NCI-H1930 (cell line): ENCODE measurements around the gene RASL10B.

Source experiments
- DNase-seq, 2 experiments: peaks; one replicate each; lab custom pipeline; 2025; lab: John Stamatoyannopoulos, UW

Gene RASL10B

GRCh38 chr17:35717475-35717874, 14.0 kb upstream of the RASL10B start:
- DNase-seq = no peak

- DNase-seq = no peak
Measured at GRCh38 chr17:35723735-35724134, 7.7 kb upstream of the RASL10B start.

GRCh38 chr17:35725058-35725457, 6.4 kb upstream of the RASL10B start:
- DNase-seq = no peak

- no peak for DNase-seq
Measured at GRCh38 chr17:35725802-35726126, 5.7 kb upstream of the RASL10B start.

- DNase-seq = no peak
Measured at GRCh38 chr17:35726127-35726952, 5.1 kb upstream of the RASL10B start.

GRCh38 chr17:35726953-35727460, 4.4 kb upstream of the RASL10B start:
- no peak for DNase-seq

- no peak for DNase-seq
Measured at GRCh38 chr17:35727635-35728034, 3.8 kb upstream of the RASL10B start.

- DNase-seq = no peak
Measured at GRCh38 chr17:35728551-35728950, 2.9 kb upstream of the RASL10B start.

GRCh38 chr17:35729405-35729833, 2.0 kb upstream of the RASL10B start:
- no peak for DNase-seq

- no peak for DNase-seq
Measured at GRCh38 chr17:35730400-35731005, 936 bp upstream of the RASL10B start.

GRCh38 chr17:35731917-35732805, 722 bp downstream of the RASL10B start:
- no peak for DNase-seq

- no peak for DNase-seq
Measured at GRCh38 chr17:35732806-35733136, 1.3 kb downstream of the RASL10B start.

- no peak for DNase-seq
Measured at GRCh38 chr17:35733366-35733765, 1.9 kb downstream of the RASL10B start.

- DNase-seq = no peak
Measured at GRCh38 chr17:35734396-35734795, 3.0 kb downstream of the RASL10B start.

GRCh38 chr17:35735036-35735805, 3.8 kb downstream of the RASL10B start:
- DNase-seq = no peak

- DNase-seq = no peak
Measured at GRCh38 chr17:35736236-35736635, 4.8 kb downstream of the RASL10B start.

- DNase-seq = no peak
Measured at GRCh38 chr17:35738519-35739133, 7.2 kb downstream of the RASL10B start.

GRCh38 chr17:35740216-35740615, 8.8 kb downstream of the RASL10B start:
- DNase-seq = no peak

GRCh38 chr17:35740997-35741931, 9.8 kb downstream of the RASL10B start:
- peak; percentile 32 to 57 for DNase-seq

GRCh38 chr17:35742496-35742895, 11.1 kb downstream of the RASL10B start:
- DNase-seq = no peak
